H1 (cell line): ENCODE results near the gene P2RY8. TPM values are rescaled to one million over a fixed set of nuclear protein-coding genes. Genes with fewer than 3 reads are reported as not detected.

ENCODE experiments used
- ZNF274 ChIP-seq: IDR thresholded peaks from 2 replicates; pipeline ENCODE4 v1.7.0; 2012; ENCODE audit warnings: low read length, borderline replicate concordance; ENCODE audit errors: extremely low read depth
- polyA plus RNA-seq, 7 experiments: library from polyadenylated mRNA; depleted of rRNA in 3 of 7; stranded (reverse) in 5 of 7; unstranded in 2 of 7; fragments of >200 nt in 5 of 7; fragments of 200-250 nt in 2 of 7; gene quantifications; 1 replicate in 5 of 7; 2 replicates in 1 of 7; 4 replicates in 1 of 7; pipeline versions ENCODE4 v1.2.1 to v1.2.3, GENCODE V29; 2011 to 2013; ENCODE audit warnings: missing spikeins in 2 of 7, mixed read lengths in 2 of 7
- total RNA-seq: library from RNA; stranded (reverse); fragmentation: NEBNext Ultra II Directional; extraction: Animal tissue kit (Norgen Biotek cat#: 25700); gene quantifications from 2 replicates; pipeline ENCODE4 v1.2.1, GENCODE V29; 2021

Gene P2RY8
- total and polyA plus RNA-seq, 2 of the 8 experiments (the other 6 are each of a cell fraction or from before 2014, with no cell fraction given), result 0.09 to 0.15 TPM

GRCh38 chrX:1533058-1533457 is 3.9 kb downstream of the P2RY8 start (continued):
- no peak for TF ChIP-seq ZNF274
